Stimulated activated CD8-positive, alpha-beta memory T cell treated with anti-CD3 and anti-CD28 coated beads, Interleukin-7, amount 100 ng/mL, for 48 hours (primary cell): ENCODE results near the gene INPP5A.
"Not testable (repeated sequence)": the region's sequence is repeated elsewhere in the genome, so short reads cannot be mapped to it uniquely, and the experiment has no call there.

ENCODE experiments used
- DNase-seq, 2 donors: peaks; one replicate each; pipeline ENCODE4 v3.0.0-alpha.2; 2020; ENCODE audit warnings: low read depth in 1 of 2; ENCODE audit errors: extremely low read depth in 1 of 2

The INPP5A gene

DNA sequence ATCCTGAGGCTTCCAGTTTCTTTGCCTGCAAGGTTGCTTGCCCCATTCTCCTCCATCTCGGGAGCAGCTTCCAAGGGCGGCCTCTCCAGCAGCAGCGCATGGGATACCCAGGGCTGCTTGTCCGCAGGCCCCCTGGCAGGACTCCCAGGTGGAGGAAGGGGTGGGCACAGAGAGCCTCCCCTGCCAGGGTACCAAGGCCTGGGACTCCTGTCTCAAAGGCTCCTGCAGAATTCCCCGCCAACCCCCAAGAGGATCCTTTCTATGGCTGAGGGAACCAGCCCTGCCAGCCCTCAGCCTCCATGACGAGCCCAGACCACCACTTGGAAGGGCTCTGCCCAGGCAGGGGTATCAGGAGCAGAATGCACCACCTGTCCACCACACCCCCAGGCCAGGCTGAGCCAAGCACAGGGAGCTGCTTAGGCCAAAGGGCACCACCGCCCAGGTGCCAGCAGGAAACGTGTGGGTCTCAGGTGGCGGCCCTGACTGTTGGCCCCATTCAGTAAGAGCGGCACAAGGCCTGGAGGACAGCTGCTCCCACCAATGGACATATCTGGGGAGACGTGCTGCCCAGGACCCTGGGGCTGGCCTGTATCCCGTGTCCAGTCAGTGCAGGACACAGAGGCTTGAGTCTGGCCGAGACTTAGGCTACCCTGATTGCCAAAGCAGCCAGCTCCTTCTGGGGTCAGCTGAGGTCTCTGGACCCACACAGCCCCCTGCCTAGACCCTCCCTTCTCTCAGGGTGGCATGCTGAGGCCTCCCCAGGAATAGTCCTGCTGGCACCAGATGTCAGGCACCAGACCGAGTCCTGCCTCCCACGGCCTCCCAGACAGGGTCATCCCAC, 33.8 kb upstream of the INPP5A start:
- DNase-seq, result no peak

DNA sequence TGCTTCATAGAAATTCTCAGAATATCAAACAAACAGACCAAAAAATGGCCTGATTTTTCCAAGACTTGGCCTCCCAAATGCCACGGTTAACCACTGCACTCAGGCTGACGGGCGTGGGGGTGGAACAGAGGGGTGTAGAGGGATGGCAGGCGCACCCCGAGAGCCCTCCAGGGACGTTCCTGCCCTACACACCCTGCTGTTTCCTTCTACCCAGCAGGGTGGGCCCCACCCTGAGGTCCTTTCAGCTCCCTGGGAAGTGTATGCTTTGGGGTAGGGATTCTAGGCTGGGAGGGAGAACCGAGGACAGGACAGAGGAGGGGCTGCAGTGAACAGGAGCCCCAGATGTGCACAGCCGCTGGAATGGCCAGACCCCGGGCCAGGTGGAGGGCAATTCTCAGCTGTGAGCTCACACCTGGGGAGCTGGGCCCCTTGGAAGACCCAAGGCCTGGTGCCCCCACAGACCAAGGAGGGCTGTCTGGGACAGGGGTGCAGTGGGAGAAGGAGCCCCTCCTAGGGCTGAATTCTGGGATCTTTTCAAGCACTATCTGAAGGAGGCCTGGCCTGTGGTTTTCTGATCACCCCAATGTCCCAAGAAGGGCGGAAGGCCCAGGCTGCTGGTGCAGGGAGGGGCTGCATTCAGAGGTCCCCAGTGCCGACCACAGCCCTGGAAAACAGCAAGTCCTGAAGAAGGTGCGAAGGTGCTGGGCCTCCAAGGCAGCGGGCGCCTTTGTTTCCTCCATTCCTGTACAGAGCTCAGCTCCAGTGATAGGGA, 32.9 kb upstream of the INPP5A start:
- no peak for DNase-seq

- not testable (repeated sequence) for DNase-seq
These were observed 32.0 kb upstream of the INPP5A start for GRCh38 chr10:132505546-132505945.

GRCh38 chr10:132506711-132507408, 30.7 kb upstream of the INPP5A start:
- no peak for DNase-seq

- DNase-seq, result no peak
These were observed 30.1 kb upstream of the INPP5A start for GRCh38 chr10:132507409-132507955.

DNA sequence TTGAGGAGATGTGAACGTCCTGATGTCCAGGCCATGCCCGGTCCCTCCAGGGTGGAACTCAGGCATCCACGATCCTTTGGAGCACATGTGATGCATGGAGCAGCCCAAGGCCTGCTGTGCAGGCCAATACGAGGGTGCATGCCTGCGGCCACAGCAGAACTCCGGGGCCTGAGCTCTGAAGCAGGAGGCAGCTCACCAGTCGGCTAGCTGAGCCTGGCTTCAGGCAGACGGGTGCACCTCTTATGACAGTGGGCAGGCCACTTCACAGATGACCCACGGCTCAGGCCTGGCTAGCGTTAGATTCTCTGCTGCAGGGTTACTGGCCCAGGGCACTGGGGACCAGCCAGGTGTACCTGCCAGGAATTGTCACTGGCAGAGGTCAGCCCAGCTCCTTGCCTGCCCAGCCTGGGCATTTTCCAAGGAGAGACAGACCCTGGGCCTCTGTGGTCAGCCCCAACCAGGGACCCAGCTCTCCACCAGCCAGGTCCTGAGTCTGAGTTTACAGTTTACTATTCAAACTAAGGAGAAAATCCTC, 29.6 kb upstream of the INPP5A start:
- no peak for DNase-seq

- DNase-seq, result no peak
These were observed 28.8 kb upstream of the INPP5A start for GRCh38 chr10:132508581-132509443.

GRCh38 chr10:132509506-132510173, 27.9 kb upstream of the INPP5A start:
- no peak for DNase-seq

- DNase-seq, result no peak
These were observed 27.4 kb upstream of the INPP5A start for GRCh38 chr10:132510174-132510611.

DNA sequence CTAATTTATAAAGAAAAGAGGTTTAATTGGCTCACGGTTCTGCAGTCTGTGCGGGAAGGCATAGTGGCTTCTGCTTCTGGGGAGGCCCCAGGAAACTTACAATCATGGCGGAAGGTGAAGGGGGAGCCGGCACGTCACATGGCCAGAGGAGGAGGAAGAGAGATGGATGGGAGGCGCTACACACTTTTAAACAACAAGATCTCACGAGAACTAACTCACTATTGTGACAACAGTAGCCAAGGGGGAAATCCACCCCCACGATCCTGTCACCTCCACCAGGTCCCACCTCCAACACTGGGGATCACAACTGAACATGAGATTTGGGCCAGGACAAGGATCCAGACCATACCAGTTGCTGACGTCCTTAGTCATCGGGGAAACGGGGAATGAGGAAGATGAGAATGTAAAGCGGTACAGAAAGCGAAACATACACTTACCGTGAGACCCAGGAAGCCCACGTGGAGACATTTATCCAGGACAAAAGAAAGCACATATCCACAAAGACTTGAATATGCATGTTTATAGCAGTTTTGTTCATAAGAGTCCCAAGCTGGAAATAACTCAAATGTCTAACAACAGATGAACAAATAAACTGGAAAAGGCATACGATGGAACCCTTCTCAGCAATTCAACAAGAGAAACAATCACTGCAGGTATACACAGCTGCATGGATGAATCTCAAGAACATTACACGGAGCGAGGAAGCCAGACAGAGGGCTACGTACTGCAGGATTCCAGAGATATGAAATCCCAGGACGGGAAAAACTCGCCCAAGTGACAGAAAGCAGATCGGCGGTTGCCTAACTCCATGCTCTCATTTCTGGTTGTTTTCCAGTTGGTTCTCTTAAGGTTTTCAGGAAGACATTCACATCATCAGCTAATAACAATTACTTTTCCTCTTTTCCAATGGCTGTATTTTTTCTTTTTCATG, 26.2 kb upstream of the INPP5A start:
- no peak for DNase-seq

- no peak for DNase-seq
These were observed 25.5 kb upstream of the INPP5A start for GRCh38 chr10:132512052-132512442.

DNA sequence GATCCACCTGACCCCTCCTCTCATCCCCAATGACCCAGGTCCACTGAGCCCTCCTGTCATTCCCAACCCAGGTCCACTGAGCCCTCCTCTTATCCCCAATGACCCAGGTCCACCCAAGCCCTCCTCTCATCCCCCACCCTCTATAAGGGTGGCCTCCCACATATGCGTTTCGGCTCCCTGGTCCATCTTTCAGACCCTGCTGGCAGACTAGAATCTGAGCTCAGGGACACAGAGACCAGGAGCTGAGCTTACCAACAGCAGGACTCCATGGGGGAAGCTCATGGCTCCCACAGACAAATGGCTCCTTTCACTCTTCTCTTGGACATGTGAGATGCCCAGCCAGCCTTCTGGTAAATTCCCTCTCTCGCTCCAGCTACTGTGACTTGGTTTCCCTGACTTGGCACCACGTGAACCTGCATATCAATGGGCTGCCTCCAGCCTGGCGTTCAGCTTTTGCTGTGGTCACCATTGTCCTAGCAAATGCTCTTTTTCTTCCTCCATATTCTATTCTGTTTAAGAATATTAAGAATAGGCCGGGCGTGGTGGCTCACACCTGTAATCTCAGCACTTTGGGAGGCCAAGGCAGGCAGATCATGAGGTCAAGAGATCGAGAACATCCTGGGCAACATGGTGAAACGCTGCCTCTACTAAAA, 24.8 kb upstream of the INPP5A start:
- no peak for DNase-seq

DNA sequence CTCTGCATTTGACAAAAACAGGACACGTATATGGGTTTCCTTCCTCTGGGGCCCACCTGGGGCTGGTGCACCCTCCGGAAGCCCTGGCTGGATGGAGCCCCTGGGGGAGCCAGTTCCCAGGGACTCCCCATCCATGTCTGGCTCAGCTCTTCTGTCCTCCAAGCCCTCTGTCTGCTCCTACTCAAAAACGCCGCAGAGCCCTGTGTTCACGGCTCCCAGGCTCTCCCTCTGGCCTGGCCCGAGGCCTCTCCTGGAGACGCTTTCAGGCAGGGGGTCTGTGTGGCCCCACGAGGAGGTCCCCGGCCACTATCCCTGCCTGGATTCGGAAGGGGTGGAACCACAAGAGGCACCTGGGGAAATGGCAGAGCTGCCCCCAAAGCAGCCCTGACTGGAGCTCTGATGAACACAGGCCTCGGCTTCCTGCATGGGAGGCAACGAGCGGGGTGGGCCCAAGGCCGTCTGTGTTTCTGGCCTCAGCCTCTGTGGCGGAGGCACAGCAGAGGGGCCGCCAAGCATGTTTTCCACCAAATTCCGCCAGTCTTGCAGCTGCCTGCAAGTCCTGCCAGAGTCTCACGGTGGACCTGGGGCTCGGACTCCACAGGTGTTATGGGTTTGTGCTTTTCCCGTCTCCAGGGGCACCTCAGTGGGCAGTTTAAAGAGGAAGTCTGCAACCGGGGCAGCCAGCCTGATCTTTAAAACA, 22.6 kb upstream of the INPP5A start:
- DNase-seq, result no peak

DNA sequence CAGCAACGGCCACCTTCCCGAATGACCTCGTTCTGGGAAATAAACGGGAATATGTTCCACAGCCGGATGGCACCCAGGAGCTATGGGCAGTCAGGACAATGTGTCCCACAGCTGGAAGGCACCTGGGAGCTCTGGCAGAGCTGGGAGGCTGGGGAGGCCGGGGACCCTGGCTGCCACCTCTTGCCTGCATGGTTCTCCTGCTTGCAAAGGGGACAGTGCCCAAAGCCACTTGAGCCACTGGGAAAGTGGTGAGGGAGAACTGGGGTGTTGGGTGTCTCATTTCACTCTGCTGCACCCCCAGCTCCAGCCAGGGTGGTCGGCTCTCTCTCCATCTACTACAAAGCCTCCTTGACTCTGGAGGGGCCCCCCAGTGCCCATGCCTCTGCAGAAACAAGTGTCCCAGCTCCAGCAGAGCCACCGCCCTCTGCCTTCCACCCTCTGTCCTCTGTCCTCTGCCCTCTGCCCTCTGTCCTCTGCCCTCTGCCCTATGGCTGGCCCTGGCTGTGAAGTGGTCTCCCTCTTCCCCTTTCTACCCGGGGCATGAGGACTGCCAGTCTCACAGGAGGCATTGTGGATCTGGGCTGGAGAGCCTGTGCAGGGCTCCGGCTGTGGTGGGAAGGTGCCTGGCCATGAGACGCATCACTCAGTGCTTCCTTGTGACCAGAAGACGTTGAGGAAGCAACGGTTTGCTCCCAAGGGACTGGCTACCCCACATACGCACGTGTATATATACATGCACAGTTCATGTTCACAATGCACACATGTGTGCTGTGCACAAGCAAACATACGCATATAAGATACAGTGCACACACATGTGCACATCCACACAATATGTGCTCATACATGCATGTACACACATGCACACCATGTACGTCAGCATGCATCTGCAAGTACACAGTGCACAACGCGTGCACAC, 21.5 kb upstream of the INPP5A start:
- no peak for DNase-seq

DNA sequence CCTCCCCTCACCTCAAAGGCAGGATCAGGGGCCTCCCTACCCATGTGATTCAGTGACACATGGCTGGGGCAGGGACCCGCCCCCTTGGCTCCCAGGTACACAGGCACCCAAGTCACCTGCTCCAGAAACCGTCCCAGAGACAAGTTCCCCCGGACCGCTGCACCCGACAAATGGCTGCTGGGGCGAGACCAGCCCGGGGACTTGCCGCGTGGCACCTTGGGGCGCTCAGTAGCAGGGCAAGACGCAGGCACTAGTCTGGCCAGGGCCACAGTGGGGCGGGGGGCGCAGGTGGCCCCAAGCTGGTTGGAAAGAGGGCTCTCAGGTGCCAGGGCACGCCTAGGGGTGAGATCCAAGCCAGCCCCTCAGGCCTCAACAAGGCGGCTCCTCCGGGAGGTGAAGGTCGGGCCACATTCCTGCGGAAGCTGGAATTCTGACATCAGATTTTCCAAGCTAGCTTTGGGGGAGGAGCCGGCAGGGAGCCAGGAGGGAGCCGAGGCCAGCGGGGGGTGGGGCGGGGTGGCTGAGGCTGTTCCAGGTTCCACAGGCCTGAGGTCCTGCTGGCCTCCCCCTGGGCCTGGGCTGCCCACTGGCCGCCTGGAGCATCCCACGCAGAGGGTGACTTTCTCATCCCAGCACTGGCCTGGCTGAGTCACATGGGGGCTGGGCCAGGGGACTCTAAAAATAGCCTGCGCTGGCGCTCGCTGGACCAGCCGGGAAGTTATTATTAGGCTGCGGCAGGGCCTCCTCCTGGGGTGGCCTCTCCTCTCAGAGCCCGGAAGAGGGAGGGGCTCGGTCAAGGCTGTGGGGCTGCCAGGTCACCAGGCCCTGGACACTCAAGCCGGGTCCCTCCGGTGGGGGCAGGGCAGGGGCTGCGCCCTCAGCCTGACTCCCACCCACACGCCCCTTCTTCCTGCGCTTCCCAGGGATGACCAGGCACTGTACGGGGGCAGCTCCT, 20.5 kb upstream of the INPP5A start:
- DNase-seq, result no peak
